ENCODE measurements around the gene HNRNPH1. TPM values are rescaled to one million over a fixed set of nuclear protein-coding genes. Genes with fewer than 3 reads are reported as not detected.

Gene HNRNPH1
- total and polyA plus RNA-seq, 2 of the 8 experiments (the other 6 are each of a cell fraction or from before 2014, with no cell fraction given) = 170 to 735 TPM

- Histone ChIP-seq H3K23me2 (ENCODE audit: low read depth, low read length) (no peaks in the 10 kb centered on the region), H2AFZ (ENCODE audit: low read length) (no peak overlapping the region), H3K23ac (ENCODE audit: insufficient read length) (no peak overlapping the region), H3K14ac (ENCODE audit: insufficient read length) (no peak overlapping the region), H3K56ac (replicated peaks; ENCODE audit: insufficient read length, low read depth, low read length) (no peak overlapping the region), H4K20me1 (replicated peaks in 1 of 2; ENCODE audit: control insufficient read depth in 1 of 2, insufficient read depth in 2 of 2, low read length in 2 of 2) (peaks cover 19 to 20% of the 10 kb centered on the region in 2 experiments), H2BK12ac (ENCODE audit: low read depth, low read length) (no peak overlapping the region), H4K8ac (ENCODE audit: extremely low read depth, insufficient read depth, low read length) (no peak overlapping the region), H4K91ac (replicated peaks; ENCODE audit: insufficient read length, low read length) (no peak overlapping the region), H3K9me3 (ENCODE audit: insufficient read depth in 2 of 2, low read depth in 1 of 2, low read length in 1 of 2) (no peaks in the 10 kb centered on the region), H3K4me2 (ENCODE audit: insufficient read depth in 1 of 2, low read depth in 2 of 2, low read length in 2 of 2) (no peak overlapping the region), H2BK20ac (ENCODE audit: low read length) (no peak overlapping the region), H3K18ac (ENCODE audit: extremely low read depth, low read length) (no peak overlapping the region), H3K4ac (replicated peaks; ENCODE audit: insufficient read length, low read depth, low read length) (no peak overlapping the region), H4K5ac (ENCODE audit: insufficient read length, low read depth, low read length) (no peak overlapping the region), H3K79me1 (ENCODE audit: low read depth, low read length) (peaks cover 2% of the 10 kb centered on the region; the same call in 1 of the 2 replicates), H3K36me3 (ENCODE audit: control insufficient read depth in 2 of 4, insufficient read depth in 4 of 4, low read length in 3 of 4) (peaks cover 32 to 85% (median 54%) of the 10 kb centered on the region in 4 experiments), H3K27me3 (replicated peaks in 1 of 4; ENCODE audit: control insufficient read depth in 3 of 4, extremely low read depth in 1 of 4, insufficient read depth in 3 of 4, low read length in 3 of 4) (no peaks in the 10 kb centered on the region), H3K9ac (replicated peaks in 1 of 4; ENCODE audit: extremely low read depth in 1 of 4, low read depth in 3 of 4, low read length in 3 of 4) (no peak overlapping the region; a peak in 1 of 7 replicates), H2AK5ac (ENCODE audit: low read depth, low read length) (no peak overlapping the region), H3K4me3 (ENCODE audit: extremely low read depth in 1 of 4, insufficient read depth in 2 of 4, low read depth in 3 of 4, low read length in 4 of 4) (no peak overlapping the region), H2BK5ac (ENCODE audit: low read depth, low read length) (no peak overlapping the region), H2BK15ac (ENCODE audit: low read length) (no peak overlapping the region), H3K27ac (ENCODE audit: low read depth, low read length) (no peak overlapping the region), H3K4me1 (replicated peaks in 1 of 4; ENCODE audit: control insufficient read depth in 3 of 4, insufficient read depth in 4 of 4, low read length in 3 of 4) (no peaks in the 10 kb centered on the region), H2BK120ac (replicated peaks; ENCODE audit: low read depth, low read length) (no peak overlapping the region), H3K79me2 (ENCODE audit: control insufficient read depth in 1 of 2, insufficient read depth in 2 of 2, low read length in 2 of 2) (no peaks in the 10 kb centered on the region)
- DNase-seq (ENCODE audit: low read depth in 1 of 2, low spot score in 2 of 2) (no peak), FAIRE-seq (no peak)
- TF ChIP-seq EZH2 (IDR thresholded peaks at IDR 0.05; ENCODE audit: low read depth, low read length, severe bottlenecking) (no peak), JUND (IDR thresholded peaks at IDR 0.05; ENCODE audit: low read length) (no peak), SP4 (IDR thresholded peaks at IDR 0.05; ENCODE audit: low read length) (no peak), SUZ12 (IDR thresholded peaks at IDR 0.05; ENCODE audit: low read length) (no peak), POLR2A (IDR thresholded peaks at IDR 0.05; ENCODE audit: control extremely low read depth in 1 of 2, low read depth in 2 of 2, low read length in 2 of 2) (no peak), BCL11A (IDR thresholded peaks at IDR 0.05; ENCODE audit: low read depth in 2 of 2, low read length in 2 of 2) (no peak)
- ChIA-PET POLR2A (ENCODE audit: partially characterized antibody) (interaction anchor here (0.9 to 20.5 kb wide), 2 partner anchors 23 to 56 kb away, joined by 3 to 351 read pairs; no protein-coding TSS in a partner anchor), CTCF (ENCODE audit: partially characterized antibody) (interaction anchor here (1.0 to 4.9 kb wide), 4 partner anchors 11 to 59 kb away, joined by 3 to 19 read pairs (median 9); partner anchors contain the start of gene HNRNPH1)
- WGBS, 2 experiments (ENCODE audit: extremely low coverage in 1 of 2, insufficient coverage in 1 of 2, insufficient read length in 1 of 2, insufficient replicate concordance in 2 of 2, low coverage in 1 of 2, low lambda C conversion rate in 2 of 2, missing lambda C conversion rate in 1 of 2) = 90% methylated on average over 8 of the region's 8 CpGs; no CpG with 5 or more reads in 1 of the 2 experiments
Observed at GRCh38 chr5:179609834-179610108, 13.7 kb downstream of the HNRNPH1 start.

Data from H1 (cell line).